Keratinocyte (primary cell): ENCODE results near the gene UQCRQ.

ENCODE experiments used
- CTCF ChIP-seq, 3 experiments: IDR thresholded peaks in 1 of 3; conservative IDR thresholded peaks in 1 of 3; optimal IDR thresholded peaks in 1 of 3; 2 replicates in 2 of 3; 3 replicates in 1 of 3; pipeline versions ENCODE3 to v1.5.1; 2011; ENCODE audit warnings: low read length in 3 of 3, mild to moderate bottlenecking in 3 of 3, moderate library complexity in 2 of 3, control low read depth in 1 of 3, inconsistent platforms in 1 of 3; ENCODE audit not compliant: insufficient read depth in 2 of 3; ENCODE audit errors: extremely low read depth in 1 of 3
- EZH2 ChIP-seq: IDR thresholded peaks from one replicate; pipeline ENCODE4 v1.6.1; 2012; ENCODE audit warnings: inconsistent platforms, mild to moderate bottlenecking, low read length, moderate library complexity

- TF ChIP-seq CTCF (optimal IDR thresholded peaks at IDR 0.05 in 1 of 3, IDR thresholded peaks at IDR 0.05 in 1 of 3, conservative IDR thresholded peaks at IDR 0.05 in 1 of 3; ENCODE audit: extremely low read depth in 1 of 3, insufficient read depth in 2 of 3, low read length in 3 of 3) (no peak), EZH2 (no peak)
Measured at GRCh38 chr5:132849347-132849746, 17.1 kb upstream of the UQCRQ start.
